Testis (tissue), 5 donors: Measurements from ENCODE around the gene HDAC6. TPM values are rescaled to one million over a fixed set of nuclear protein-coding genes. Genes with fewer than 3 reads are reported as not detected.

ENCODE experiments used
- DNase-seq: peaks from one replicate; pipeline ENCODE4 v3.0.0-alpha.2; 2019
- H3K27ac ChIP-seq, 2 donors: fragments of 200-600 bp; sonication (generic); one replicate each; pipeline ENCODE4 v1.5.1; 2019
- H3K27me3 ChIP-seq: fragments of 200-600 bp; sonication (generic); one replicate; pipeline ENCODE4 v1.5.1; 2019
- H3K36me3 ChIP-seq: fragments of 200-600 bp; sonication (generic); one replicate; pipeline ENCODE4 v1.5.1; 2017; ENCODE audit warnings: low read depth; ENCODE audit errors: missing control alignments
- H3K4me1 ChIP-seq: fragments of 200-600 bp; sonication (generic); one replicate; pipeline ENCODE4 v1.5.1; 2019
- H3K4me3 ChIP-seq, 2 donors: fragments of 200-600 bp; sonication (generic); one replicate each; pipeline ENCODE4 v1.5.1; 2017 to 2019
- H3K9me3 ChIP-seq: fragments of 200-600 bp; sonication (generic); one replicate; pipeline ENCODE4 v1.5.1; 2017
- CTCF ChIP-seq, 3 experiments: fragments of 450-650 bp in 2 of 3; fragments of 200-600 bp in 1 of 3; sonication (generic) in 1 of 3; IDR thresholded peaks; one replicate each; pipeline ENCODE4 v1.5.1; 2016 to 2019; ENCODE audit warnings: antibody characterized with exemption in 3 of 3, mild to moderate bottlenecking in 2 of 3, moderate library complexity in 1 of 3
- POLR2A ChIP-seq: fragments of 450-650 bp; IDR thresholded peaks from one replicate; pipeline ENCODE4 v1.6.1; 2017; ENCODE audit warnings: antibody characterized with exemption, mild to moderate bottlenecking, moderate library complexity
- WGBS, 2 donors: methylation state at CpG; one replicate each; pipeline ENCODE4 v1.1.5; 2018; 5-methylcytosine and 5-hydroxymethylcytosine counted together
- intact Hi-C: fragments of 100-400 bp; cut with DNase I; formaldehyde crosslinking; loops from one replicate; pipeline ENCODE4 v1.15.1; 2023; ENCODE audit warnings: low total_unique reads
- long read RNA-seq, 2 donors: transcript quantifications; one replicate each; lab custom pipeline, GENCODE V29; 2026
- polyA plus RNA-seq: library from polyadenylated mRNA; stranded (reverse); fragments of 350-450 nt; fragmentation: Illumina TruSeq; extraction: RNeasy Lipid Tissue Mini Kit (QIAGEN cat#74804); gene quantifications from one replicate; pipeline ENCODE4 v1.2.3, GENCODE V29; 2014; ENCODE audit warnings: low read depth, low replicate concordance; ENCODE audit not compliant: insufficient read depth
- total RNA-seq, 2 donors: library from RNA; depleted of rRNA; stranded (reverse); fragments of >200 nt; gene quantifications; one replicate each; pipeline ENCODE4 v1.2.3, GENCODE V29; 2016

Gene HDAC6
- total RNA-seq = 100 to 1,000 TPM; 223 to 269 TPM
- polyA plus RNA-seq = 147 TPM
- long read RNA-seq, donor 1, partial matches to known transcripts = 134 of 227 reads
- long read RNA-seq, donor 1, other reads (novel, unspliced or antisense) = 87 of 227 reads
- long read RNA-seq, donor 2, full-length matches to known transcripts = 2 of 15 reads
- long read RNA-seq, donor 2, partial matches to known transcripts = 13 of 15 reads
- long read RNA-seq, donor 2, other reads (novel, unspliced or antisense) = 0 of 15 reads

DNA sequence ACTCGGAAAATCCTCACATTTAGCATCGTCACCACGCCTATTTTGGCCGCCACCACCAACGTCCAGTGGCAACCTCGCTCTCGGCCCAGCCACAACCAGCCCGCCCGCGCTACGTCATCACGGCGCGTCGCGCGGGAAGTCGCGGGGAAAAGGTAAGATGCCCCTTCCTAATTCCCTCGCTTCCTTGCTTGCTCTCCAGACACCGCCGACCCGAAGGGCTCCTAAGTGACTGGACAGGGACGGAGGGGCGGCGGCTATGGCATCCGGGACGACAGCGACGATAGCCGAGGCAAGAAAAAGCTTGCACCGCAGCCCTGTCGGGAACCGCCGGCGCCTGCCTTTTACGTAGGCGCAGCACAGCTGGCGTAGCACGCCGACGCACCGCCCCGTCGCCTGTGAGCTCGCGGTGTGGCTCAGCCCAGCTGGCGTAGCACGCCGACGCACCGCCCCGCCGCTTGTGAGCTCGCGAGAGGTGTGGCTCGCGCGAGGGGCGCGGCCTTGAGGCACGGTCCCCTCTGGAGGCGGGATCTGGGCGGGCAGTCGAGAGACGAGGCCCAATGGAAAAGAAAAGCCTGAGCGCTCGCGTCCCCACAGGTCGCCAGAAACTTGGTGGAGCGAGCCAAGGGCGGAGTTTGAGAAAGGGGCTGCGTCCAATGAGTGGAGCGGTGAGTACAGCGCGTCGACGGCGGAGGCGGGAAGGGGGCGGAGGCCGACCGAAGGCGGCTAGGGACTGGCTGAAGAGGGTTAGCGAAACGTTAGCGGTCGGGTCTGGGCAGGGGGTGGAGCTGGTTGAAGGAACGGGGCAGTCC is at the start of gene HDAC6:
Gene HDAC6 (plus strand): TSS at position 788 of the 809 bp plus-strand sequence. CDS start 626 bp downstream, outside the sequence.
- no peaks in the 10 kb centered on the region for H3K9me3 ChIP-seq
- peak; percentile 97 for DNase-seq
- H3K4me3 ChIP-seq = peak within 1 kb of the TSS; percentile 66 to 76
- H3K27ac ChIP-seq = peak within 1 kb of the TSS; percentile 92 to 96
- H3K27me3 ChIP-seq = no peaks in the 10 kb centered on the region
- TF ChIP-seq POLR2A (peak; percentile 7), CTCF (IDR thresholded peaks at IDR 0.05) (no peak)
- H3K36me3 ChIP-seq = no peaks in the 10 kb centered on the region
- H3K4me1 ChIP-seq = no peaks in the 10 kb centered on the region
- WGBS, 2 donors = 0% methylated on average over 4 to 55 of the region's 89 CpGs
- intact Hi-C loops = no loop called here

GRCh38 chrX:48752498-48752897 is 49.4 kb upstream of the HDAC6 start:
- Histone ChIP-seq H3K4me1 (no peaks in the 10 kb centered on the region), H3K9me3 (no peaks in the 10 kb centered on the region), H3K4me3 (no peak overlapping the region), H3K36me3 (no peaks in the 10 kb centered on the region), H3K27ac (no peak overlapping the region), H3K27me3 (no peaks in the 10 kb centered on the region)
- no peak for DNase-seq
- no peak for TF ChIP-seq POLR2A
- TF ChIP-seq CTCF (IDR thresholded peaks at IDR 0.05) = no peak
- intact Hi-C loops = no loop called here
- WGBS, 2 donors = 81 to 85% methylated on average over 3 to 7 of the region's 7 CpGs

DNA sequence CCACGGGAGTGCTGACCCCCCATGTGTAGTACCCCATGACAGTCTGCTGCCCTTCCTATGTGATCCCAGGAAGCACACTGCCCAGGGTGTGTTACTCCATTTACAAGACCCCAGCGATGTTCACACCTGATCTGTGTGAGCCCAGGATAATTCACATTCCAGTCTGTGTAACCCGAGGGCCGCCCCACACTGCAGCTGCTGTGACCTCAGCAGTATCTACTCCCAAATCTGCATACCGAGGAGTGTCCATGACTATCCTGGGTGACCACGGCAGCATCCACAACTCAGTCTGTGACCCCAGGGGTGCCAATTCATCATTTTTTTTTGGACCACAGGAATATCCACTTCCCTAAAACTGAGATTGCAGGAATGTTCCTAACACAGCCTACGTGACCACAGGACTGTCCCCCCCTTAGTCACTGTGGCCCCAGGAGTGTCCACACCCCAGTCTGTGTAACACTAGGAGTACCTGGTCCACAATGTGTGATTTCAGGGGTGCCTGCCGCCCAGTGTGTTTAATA is 48.1 kb upstream of the HDAC6 start:
- TF ChIP-seq POLR2A = no peak
- no peak for TF ChIP-seq CTCF (IDR thresholded peaks at IDR 0.05)
- intact Hi-C loops = no loop called here
- H3K27ac ChIP-seq = no peak overlapping the region
- no peak overlapping the region for H3K4me3 ChIP-seq
- no peaks in the 10 kb centered on the region for H3K27me3 ChIP-seq
- H3K9me3 ChIP-seq = no peaks in the 10 kb centered on the region
- no peaks in the 10 kb centered on the region for H3K4me1 ChIP-seq
- WGBS, 2 donors = 43 to 82% methylated on average over 2 of the region's 8 CpGs
- no peaks in the 10 kb centered on the region for H3K36me3 ChIP-seq
- no peak for DNase-seq

DNA sequence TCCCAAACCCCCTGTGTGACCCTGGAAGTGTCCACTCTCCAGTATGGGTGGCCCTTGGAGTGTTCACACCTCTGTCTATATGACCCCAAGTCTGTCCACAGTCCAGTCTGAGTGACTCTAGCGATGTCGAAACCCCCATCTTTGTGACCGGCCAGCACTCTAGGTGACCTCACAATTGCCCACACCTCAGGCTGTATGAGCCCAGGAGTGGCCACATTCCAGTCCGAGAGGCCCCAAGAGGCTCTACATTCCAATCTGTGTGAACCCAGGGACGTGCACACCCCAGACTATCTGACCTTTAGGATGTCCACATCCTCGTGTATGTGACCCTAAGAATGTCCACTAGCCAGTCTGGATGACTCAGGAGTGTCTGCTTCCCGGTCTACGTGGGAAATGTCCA is 47.6 kb upstream of the HDAC6 start:
- no peak for DNase-seq
- H3K27ac ChIP-seq = no peak overlapping the region
- H3K9me3 ChIP-seq = no peaks in the 10 kb centered on the region
- TF ChIP-seq CTCF (IDR thresholded peaks at IDR 0.05) (no peak), POLR2A (no peak)
- H3K36me3 ChIP-seq = no peaks in the 10 kb centered on the region
- no peak overlapping the region for H3K4me3 ChIP-seq
- H3K4me1 ChIP-seq = no peaks in the 10 kb centered on the region
- 72 to 77% methylated on average over 3 to 8 of the region's 8 CpGs for WGBS, 2 donors
- intact Hi-C loops = no loop called here
- H3K27me3 ChIP-seq = no peaks in the 10 kb centered on the region
